PC-9 (cell line): Measurements from ENCODE around the gene RBL2. TPM values are rescaled to one million over a fixed set of nuclear protein-coding genes. Genes with fewer than 3 reads are reported as not detected.
"Not testable (repeated sequence)": the region's sequence is repeated elsewhere in the genome, so short reads cannot be mapped to it uniquely, and the experiment has no call there.

Experiments
- BruUV-seq: library from RNA; stranded (reverse); fragments of 400-500 nt; replicated peaks from 2 replicates; lab custom pipeline; 2021; lab: Mats Ljungman, UMichigan
- CTCF ChIA-PET: fragments of 300-600 bp; sonication (Branson Sonifier 250); formaldehyde crosslinking; loops from one replicate; lab custom pipeline; 2022; ENCODE audit warnings: antibody characterized with exemption; lab: Charles Lee
- POLR2A ChIA-PET: fragments of 300-600 bp; sonication (Branson Sonifier 250); formaldehyde crosslinking; loops from one replicate; lab custom pipeline; 2022; ENCODE audit warnings: antibody characterized with exemption; ENCODE audit not compliant: unreplicated experiment; lab: Charles Lee
- DNase-seq, 2 experiments: peaks; one replicate each; pipeline versions ENCODE4 v3.0.0 to v3.0.0-alpha.2; 2015 to 2022; ENCODE audit warnings: mixed read lengths in 1 of 2
- H2AFZ ChIP-seq: fragments of 200-600 bp; sonication (generic); 2 replicates; pipeline ENCODE4 v1.8.1; 2017; ENCODE audit warnings: antibody characterized with exemption
- H3F3A ChIP-seq: fragments of 200-600 bp; sonication (generic); 2 replicates; pipeline ENCODE4 v1.8.1; 2017; ENCODE audit warnings: antibody characterized with exemption, mild to moderate bottlenecking, low read depth; ENCODE audit not compliant: insufficient read depth
- H3K27ac ChIP-seq: fragments of 200-600 bp; sonication (generic); 2 replicates; pipeline ENCODE4 v1.6.1; 2016; ENCODE audit warnings: mixed run types
- H3K27me3 ChIP-seq: fragments of 200-600 bp; sonication (generic); 2 replicates; pipeline ENCODE4 v1.6.1; 2016; ENCODE audit warnings: low read depth, mixed run types; ENCODE audit not compliant: insufficient read depth
- H3K36me3 ChIP-seq: fragments of 200-600 bp; sonication (generic); 2 replicates; pipeline ENCODE4 v1.6.1; 2016; ENCODE audit warnings: low read depth, mixed run types
- H3K4me1 ChIP-seq: fragments of 200-600 bp; sonication (generic); replicated peaks from 2 replicates; pipeline ENCODE4 v1.6.1; 2016; ENCODE audit warnings: mixed run types; ENCODE audit not compliant: insufficient read depth
- H3K4me2 ChIP-seq: fragments of 200-600 bp; sonication (generic); 2 replicates; pipeline ENCODE4 v1.6.1; 2017; ENCODE audit warnings: mixed run types
- H3K4me3 ChIP-seq: fragments of 200-600 bp; sonication (generic); 2 replicates; pipeline ENCODE4 v1.6.1; 2016; ENCODE audit warnings: mixed run types
- H3K79me2 ChIP-seq: fragments of 200-600 bp; sonication (generic); 2 replicates; pipeline ENCODE4 v1.6.1; 2017; ENCODE audit warnings: low read depth, mixed run types
- H3K9me2 ChIP-seq: fragments of 200-600 bp; sonication (generic); 2 replicates; pipeline ENCODE4 v1.8.1; 2017; ENCODE audit warnings: mild to moderate bottlenecking; ENCODE audit not compliant: insufficient read depth
- H3K9me3 ChIP-seq: fragments of 200-600 bp; sonication (generic); 2 replicates; pipeline ENCODE4 v1.8.1; 2016; ENCODE audit warnings: low read depth; ENCODE audit not compliant: insufficient read depth
- H4K20me1 ChIP-seq: fragments of 200-600 bp; sonication (generic); 2 replicates; pipeline ENCODE4 v1.8.1; 2017; ENCODE audit not compliant: insufficient read depth
- CTCF ChIP-seq: fragments of 200-600 bp; sonication (generic); conservative IDR thresholded peaks from 2 replicates; pipeline ENCODE4 v1.6.1; 2017; ENCODE audit warnings: mixed run types, antibody characterized with exemption, mild to moderate bottlenecking, moderate library complexity
- EZH2 ChIP-seq: fragments of 200-600 bp; sonication (generic); IDR thresholded peaks from 2 replicates; pipeline ENCODE4 v1.8.0; 2017; ENCODE audit warnings: antibody characterized with exemption, low read depth
- intact Hi-C: fragments of 100-400 bp; cut with micrococcal nuclease; formaldehyde crosslinking; loops from one replicate; pipeline ENCODE4 v1.10.0; 2022; ENCODE audit not compliant: unreplicated experiment
- total RNA-seq: library from RNA; stranded (reverse); gene quantifications from 2 replicates; pipeline ENCODE4 v1.2.3, GENCODE V29; 2021

RBL2 gene
- total RNA-seq, 1 experiment from 2014 or later: 72.0 TPM

DNA sequence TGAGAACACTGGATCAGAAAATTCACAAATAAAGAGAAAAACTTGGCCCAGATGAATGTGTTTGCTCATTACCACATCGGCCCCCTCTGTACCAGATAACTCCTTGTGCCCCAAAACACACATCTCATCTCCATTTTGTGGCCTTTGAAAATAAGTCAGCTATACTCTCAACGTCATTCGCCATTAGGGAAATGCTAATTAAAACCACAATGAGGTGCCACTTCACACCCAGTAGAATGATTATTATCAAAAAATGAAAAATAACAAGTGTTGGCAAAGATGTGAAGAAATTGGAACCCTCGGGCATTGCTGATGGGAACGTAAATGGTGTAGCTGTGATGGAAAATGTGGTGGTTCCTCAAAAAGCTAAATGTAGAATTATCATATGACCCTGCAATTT lies 103.4 kb downstream of the RBL2 start:
- Histone ChIP-seq H3K9me2 (no peaks in the 10 kb centered on the region), H3K4me3 (no peak overlapping the region), H3F3A (no peaks in the 10 kb centered on the region), H3K9me3 (no peaks in the 10 kb centered on the region), H3K4me2 (no peak overlapping the region), H3K79me2 (no peaks in the 10 kb centered on the region), H4K20me1 (no peaks in the 10 kb centered on the region), H3K27ac (no peak overlapping the region), H3K4me1 (no peaks in the 10 kb centered on the region), H2AFZ (no peak overlapping the region), H3K36me3 (no peaks in the 10 kb centered on the region), H3K27me3 (no peaks in the 10 kb centered on the region)
- ChIA-PET CTCF (no interaction called here), POLR2A (interaction anchor here (0.6 kb wide), 1 partner anchor 1821 kb away, joined by 4 read pairs; no protein-coding TSS in a partner anchor)
- DNase-seq: no peak
- BruUV-seq: no TSS peak
- TF ChIP-seq CTCF (no peak), EZH2 (no peak)
- intact Hi-C loops: no loop called here

DNA sequence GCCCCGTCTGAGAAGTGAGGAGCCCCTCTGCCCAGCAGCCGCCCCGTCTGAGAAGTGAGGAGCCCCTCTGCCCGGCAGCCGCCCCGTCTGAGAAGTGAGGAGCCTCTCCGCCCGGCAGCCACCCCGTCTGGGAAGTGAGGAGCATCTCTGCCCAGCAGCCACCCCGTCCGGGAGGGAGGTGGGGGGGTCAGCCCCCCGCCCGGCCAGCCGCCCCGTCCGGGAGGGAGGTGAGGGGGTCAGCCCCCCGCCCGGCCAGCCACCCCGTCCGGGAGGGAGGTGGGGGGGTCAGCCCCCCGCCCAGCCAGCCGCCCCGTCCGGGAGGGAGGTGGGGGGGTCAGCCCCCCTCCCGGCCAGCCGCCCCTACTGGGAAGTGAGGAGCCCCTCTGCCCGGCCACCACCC lies 105.1 kb downstream of the RBL2 start:
- POLR2A ChIA-PET, H3F3A ChIP-seq, H3K4me3 ChIP-seq, intact Hi-C loops, H3K36me3 ChIP-seq, H3K79me2 ChIP-seq, H2AFZ ChIP-seq, BruUV-seq, CTCF ChIA-PET, H3K27me3 ChIP-seq, H3K9me3 ChIP-seq, H4K20me1 ChIP-seq, H3K9me2 ChIP-seq, H3K4me1 ChIP-seq, DNase-seq, H3K27ac ChIP-seq, H3K4me2 ChIP-seq: not testable (repeated sequence)

GRCh38 chr16:53539759-53540718 lies 105.8 kb downstream of the RBL2 start:
- H3K4me3 ChIP-seq, H3F3A ChIP-seq, intact Hi-C loops, H3K9me3 ChIP-seq, H3K9me2 ChIP-seq, H3K27ac ChIP-seq, H4K20me1 ChIP-seq, H3K36me3 ChIP-seq, H3K4me2 ChIP-seq, POLR2A ChIA-PET, CTCF ChIA-PET, BruUV-seq, DNase-seq, H3K4me1 ChIP-seq, H3K27me3 ChIP-seq, H3K79me2 ChIP-seq, H2AFZ ChIP-seq: not testable (repeated sequence)

Other genes with a start within 250 kb of the RBL2 start
- 27.8 and 33.0 TPM in 2 replicates for gene AKTIP, start 68.7 kb downstream of the RBL2 start, total RNA-seq